ENCODE measurements around the gene RNU7-1.

DNA sequence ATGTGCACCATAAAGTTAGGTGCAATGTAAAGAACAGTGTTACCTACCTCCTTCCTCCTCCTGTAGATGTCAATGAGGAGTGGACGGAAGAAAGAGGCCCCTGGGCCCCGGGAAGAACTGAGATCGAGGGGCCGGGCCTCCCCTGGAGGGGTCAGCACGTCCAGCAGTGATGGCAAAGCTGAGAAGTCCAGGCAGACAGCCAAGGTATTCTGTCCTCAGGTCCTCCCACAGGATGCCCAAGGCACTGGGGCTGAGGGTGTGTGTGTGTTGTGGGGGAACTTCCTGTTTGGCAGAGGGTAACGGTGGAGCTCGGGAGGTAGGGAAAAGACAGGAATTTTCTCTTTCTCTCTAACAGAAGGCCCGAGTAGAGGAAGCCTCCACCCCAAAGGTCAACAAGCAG is 9.5 kb upstream of the RNU7-1 start:
- no peak for TF ChIP-seq CTCF (IDR thresholded peaks at IDR 0.05; ENCODE audit: poor library complexity)
- TF ChIP-seq EZH2 (IDR thresholded peaks at IDR 0.05; ENCODE audit: borderline replicate concordance), result no peak

Measured in hepatocyte (in vitro differentiated cells).